T-helper 1 cell treated with Interleukin-12 subunit alpha and Interleukin-12 subunit beta and Interleukin-4 antibody, amounts not matched to agents 30 ng/mL and 1 ng/mL, for 36 hours (primary cell): ENCODE measurements around the gene IFNA7. TPM values are rescaled to one million over a fixed set of nuclear protein-coding genes. Genes with fewer than 3 reads are reported as not detected.
"Not testable (repeated sequence)": the region's sequence is repeated elsewhere in the genome, so short reads cannot be mapped to it uniquely, and the experiment has no call there.

Experiments
- intact Hi-C: fragments of 100-400 bp; cut with micrococcal nuclease; formaldehyde crosslinking; loops from one replicate; pipeline ENCODE4 v1.15.1; 2024
- total RNA-seq: library from RNA; stranded (reverse); gene quantifications from 2 replicates; pipeline ENCODE4 v1.2.3, GENCODE V29; 2022

Gene IFNA7
- total RNA-seq, 1 donor from 2014 or later = not detected

- intact Hi-C loops = loop anchor here (1.0 kb wide), 2 partner anchors 272 to 606 kb away; no protein-coding TSS in a partner anchor
Observed at GRCh38 chr9:21182810-21183736, 18.9 kb downstream of the IFNA7 start.

- intact Hi-C loops = no loop called here
Observed at GRCh38 chr9:21174671-21175070, 27.3 kb downstream of the IFNA7 start.

- intact Hi-C loops = no loop called here
Observed at GRCh38 chr9:21172156-21172555, 29.8 kb downstream of the IFNA7 start.

- intact Hi-C loops = no loop called here
Observed at GRCh38 chr9:21171351-21171750, 30.7 kb downstream of the IFNA7 start.

- intact Hi-C loops = not testable (repeated sequence)
Observed at GRCh38 chr9:21166560-21166959, 35.4 kb downstream of the IFNA7 start, which contains the start of gene IFNA21. TSS of gene IFNA21 (minus strand) at chr9:21166660. CDS start at chr9:21166612, 48 bp downstream.

GRCh38 chr9:21165516-21165915, 36.5 kb downstream of the IFNA7 start:
- intact Hi-C loops = no loop called here

- intact Hi-C loops = no loop called here
Observed at GRCh38 chr9:21160178-21160577, 41.8 kb downstream of the IFNA7 start.

- intact Hi-C loops = loop anchor here (2.0 to 10.0 kb wide), 2 partner anchors 241 to 639 kb away; no protein-coding TSS in a partner anchor
Observed at GRCh38 chr9:21155501-21155900, 46.5 kb downstream of the IFNA7 start.

GRCh38 chr9:21154018-21154608, 47.9 kb downstream of the IFNA7 start:
- intact Hi-C loops = loop anchor here (1.0 to 10.0 kb wide), 4 partner anchors 9 to 641 kb away; no protein-coding TSS in a partner anchor

- intact Hi-C loops = loop anchor here (1.0 to 10.0 kb wide), 4 partner anchors 8 to 641 kb away; no protein-coding TSS in a partner anchor
Observed at GRCh38 chr9:21153336-21154017, 48.5 kb downstream of the IFNA7 start.

Other genes with a start within 250 kb of the IFNA7 start
- gene HACD4, start 170.6 kb downstream of the IFNA7 start, total RNA-seq = 10.3 and 11.0 TPM in 2 replicates
- not detected in 2 replicates for gene IFNB1, start 124.3 kb downstream of the IFNA7 start, total RNA-seq
- gene IFNW1, start 60.4 kb downstream of the IFNA7 start, total RNA-seq = not detected in 2 replicates
- not detected in 2 replicates for gene IFNA21, start 35.5 kb downstream of the IFNA7 start, total RNA-seq
- not detected in 2 replicates for gene IFNA4, start 14.6 kb downstream of the IFNA7 start, total RNA-seq
- gene IFNA10, start 4.9 kb upstream of the IFNA7 start, total RNA-seq = not detected in 2 replicates
- not detected in 2 replicates for gene IFNA16, start 15.1 kb upstream of the IFNA7 start, total RNA-seq
- gene IFNA17, start 26.0 kb upstream of the IFNA7 start, total RNA-seq = not detected in 2 replicates
- gene IFNA14, start 37.8 kb upstream of the IFNA7 start, total RNA-seq = not detected in 2 replicates
- not detected in 2 replicates for gene IFNA5, start 103.1 kb upstream of the IFNA7 start, total RNA-seq
- gene KLHL9, start 133.2 kb upstream of the IFNA7 start, total RNA-seq = 15.4 and 16.6 TPM in 2 replicates
- not detected in 2 replicates for gene IFNA6, start 148.7 kb upstream of the IFNA7 start, total RNA-seq
- not detected in 2 replicates for gene IFNA13, start 165.9 kb upstream of the IFNA7 start, total RNA-seq
- gene IFNA2, start 183.2 kb upstream of the IFNA7 start, total RNA-seq = not detected in 2 replicates
- not detected in 2 replicates for gene IFNA8, start 206.9 kb upstream of the IFNA7 start, total RNA-seq
- not detected in 2 replicates for gene IFNA1, start 238.2 kb upstream of the IFNA7 start, total RNA-seq